GM04504 (cell line): Measurements from ENCODE around the gene TMEM184A.

Experiments
- DNase-seq: peaks from one replicate; pipeline ENCODE4 v3.0.0-alpha.2; 2012; ENCODE audit warnings: low read depth

TMEM184A gene

GRCh38 chr7:1550846-1551155, 5.2 kb downstream of the TMEM184A start:
- DNase-seq: no peak

GRCh38 chr7:1550005-1550845, 5.8 kb downstream of the TMEM184A start:
- no peak for DNase-seq

GRCh38 chr7:1549357-1550004, 6.5 kb downstream of the TMEM184A start:
- no peak for DNase-seq

- no peak for DNase-seq
These were observed 7.1 kb downstream of the TMEM184A start for GRCh38 chr7:1548944-1549343.

- no peak for DNase-seq
These were observed 7.6 kb downstream of the TMEM184A start for GRCh38 chr7:1548438-1548831.

GRCh38 chr7:1547777-1548437, 8.1 kb downstream of the TMEM184A start:
- DNase-seq: no peak

- no peak for DNase-seq
These were observed 8.9 kb downstream of the TMEM184A start for GRCh38 chr7:1546909-1547776.

GRCh38 chr7:1546274-1546908, 9.6 kb downstream of the TMEM184A start:
- no peak for DNase-seq

GRCh38 chr7:1545417-1546246, 10.4 kb downstream of the TMEM184A start:
- no peak for DNase-seq

GRCh38 chr7:1544896-1545416, 11.0 kb downstream of the TMEM184A start:
- no peak for DNase-seq

GRCh38 chr7:1544178-1544895, 11.7 kb downstream of the TMEM184A start:
- no peak for DNase-seq

GRCh38 chr7:1543826-1544177, 12.2 kb downstream of the TMEM184A start:
- DNase-seq: no peak

- DNase-seq: no peak
These were observed 12.9 kb downstream of the TMEM184A start for GRCh38 chr7:1542841-1543747.

GRCh38 chr7:1542329-1542728, 13.7 kb downstream of the TMEM184A start:
- no peak for DNase-seq

- DNase-seq: no peak
These were observed 14.4 kb downstream of the TMEM184A start for GRCh38 chr7:1541431-1542162.

GRCh38 chr7:1540776-1541271, 15.2 kb downstream of the TMEM184A start:
- no peak for DNase-seq

- no peak for DNase-seq
These were observed 15.9 kb downstream of the TMEM184A start for GRCh38 chr7:1539882-1540775.
